Osteoblast (primary cell): ENCODE measurements around the gene UBE2H. TPM values are rescaled to one million over a fixed set of nuclear protein-coding genes. Genes with fewer than 3 reads are reported as not detected.

Experiments used
- DNase-seq: peaks from one replicate; pipeline ENCODE4 v3.0.0; 2011; ENCODE audit warnings: low spot score, mixed read lengths; ENCODE audit not compliant: insufficient read length; ENCODE audit errors: missing footprints
- H2AFZ ChIP-seq: 2 replicates; pipeline ENCODE4 v1.6.0; 2011; ENCODE audit warnings: mild to moderate bottlenecking, low read length
- H3K27ac ChIP-seq: 2 replicates; pipeline ENCODE4 v1.5.1; 2011; ENCODE audit warnings: mild to moderate bottlenecking, low read depth, low read length, moderate library complexity
- H3K27me3 ChIP-seq: 2 replicates; pipeline ENCODE4 v1.6.0; 2012; ENCODE audit warnings: mild to moderate bottlenecking, control low read depth, inconsistent platforms, low read length, moderate library complexity; ENCODE audit not compliant: insufficient read depth
- H3K36me3 ChIP-seq: 2 replicates; pipeline ENCODE4 v1.5.1; 2011; ENCODE audit warnings: mild to moderate bottlenecking, low read length, control low read depth, moderate library complexity; ENCODE audit not compliant: insufficient read depth
- H3K4me1 ChIP-seq: 2 replicates; pipeline ENCODE4 v1.5.1; 2011; ENCODE audit warnings: mild to moderate bottlenecking, low read length, control low read depth, moderate library complexity; ENCODE audit not compliant: insufficient read depth
- H3K4me2 ChIP-seq: 2 replicates; pipeline ENCODE4 v1.6.0; 2011; ENCODE audit warnings: mild to moderate bottlenecking, low read length; ENCODE audit not compliant: insufficient read depth
- H3K4me3 ChIP-seq: fragments of 200-600 bp; sonication (generic); 3 replicates; pipeline ENCODE4 v1.5.1; 2012; ENCODE audit warnings: mild to moderate bottlenecking, low read length, inconsistent platforms; ENCODE audit not compliant: insufficient read depth
- H3K79me2 ChIP-seq: 2 replicates; pipeline ENCODE4 v1.6.0; 2012; ENCODE audit warnings: mild to moderate bottlenecking, low read length, control low read depth, inconsistent platforms; ENCODE audit not compliant: insufficient read depth
- H3K9me3 ChIP-seq: 2 replicates; pipeline ENCODE4 v1.5.1; 2011; ENCODE audit warnings: low read depth, low read length, control low read depth
- H4K20me1 ChIP-seq: 2 replicates; pipeline ENCODE4 v1.6.0; 2012; ENCODE audit warnings: mild to moderate bottlenecking, low read length, control low read depth; ENCODE audit not compliant: insufficient read depth
- CTCF ChIP-seq: IDR thresholded peaks from 2 replicates; pipeline ENCODE4 v1.5.1; 2011; ENCODE audit warnings: mild to moderate bottlenecking, low read depth, low read length, moderate library complexity; ENCODE audit errors: extremely low read depth
- total RNA-seq: library from RNA; depleted of rRNA; stranded (reverse); fragments of >200 nt; gene quantifications from 2 replicates; pipeline ENCODE4 v1.2.3, GENCODE V29; 2012

The UBE2H gene
- total RNA-seq, 1 donor = 61.2 TPM

GRCh38 chr7:129854401-129854800, 98.4 kb downstream of the UBE2H start:
- H3K4me3 ChIP-seq = peak overlapping the region; percentile 1
- TF ChIP-seq CTCF = no peak
- H3K4me2 ChIP-seq = peak overlapping the region; percentile 72
- H3K9me3 ChIP-seq = no peaks in the 10 kb centered on the region
- H3K27me3 ChIP-seq = no peaks in the 10 kb centered on the region
- H3K4me1 ChIP-seq = peaks cover 44% of the 10 kb centered on the region
- peaks cover 42% of the 10 kb centered on the region for H3K79me2 ChIP-seq
- no peak overlapping the region for H2AFZ ChIP-seq
- peaks cover 20% of the 10 kb centered on the region for H3K36me3 ChIP-seq
- no peak for DNase-seq
- H3K27ac ChIP-seq = peak overlapping the region; percentile 83
- peaks cover 4% of the 10 kb centered on the region for H4K20me1 ChIP-seq

- no peak for DNase-seq
- peaks cover 20% of the 10 kb centered on the region for H3K36me3 ChIP-seq
- H3K4me2 ChIP-seq = peak overlapping the region; percentile 72
- H3K27me3 ChIP-seq = no peaks in the 10 kb centered on the region
- H3K4me1 ChIP-seq = peaks cover 39% of the 10 kb centered on the region
- H4K20me1 ChIP-seq = peaks cover 4% of the 10 kb centered on the region
- peaks cover 38% of the 10 kb centered on the region for H3K79me2 ChIP-seq
- H3K4me3 ChIP-seq = no peak overlapping the region
- TF ChIP-seq CTCF = no peak
- H2AFZ ChIP-seq = no peak overlapping the region
- peak overlapping the region; percentile 83 for H3K27ac ChIP-seq
- no peaks in the 10 kb centered on the region for H3K9me3 ChIP-seq
Observed at GRCh38 chr7:129853661-129854268, 99.0 kb downstream of the UBE2H start.

GRCh38 chr7:129851809-129852208, 101.0 kb downstream of the UBE2H start:
- Histone ChIP-seq H4K20me1 (peaks cover 8% of the 10 kb centered on the region), H3K4me2 (no peak overlapping the region)

GRCh38 chr7:129851174-129851573, 101.6 kb downstream of the UBE2H start:
- Histone ChIP-seq H3K36me3 (peaks cover 7% of the 10 kb centered on the region), H3K4me1 (peaks cover 51% of the 10 kb centered on the region), H2AFZ (no peak overlapping the region), H3K79me2 (peaks cover 42% of the 10 kb centered on the region), H3K9me3 (no peaks in the 10 kb centered on the region), H3K4me2 (no peak overlapping the region), H3K4me3 (no peak overlapping the region), H4K20me1 (peaks cover 8% of the 10 kb centered on the region), H3K27ac (no peak overlapping the region), H3K27me3 (no peaks in the 10 kb centered on the region)
- no peak for TF ChIP-seq CTCF
- DNase-seq = no peak

More at GRCh38 chr7:129851809-129852208, 101.0 kb downstream of the UBE2H start:
- H3K9me3 ChIP-seq = no peaks in the 10 kb centered on the region
- H3K27ac ChIP-seq = no peak overlapping the region
- no peak overlapping the region for H2AFZ ChIP-seq
- H3K27me3 ChIP-seq = no peaks in the 10 kb centered on the region
- no peak for DNase-seq
- no peak overlapping the region for H3K4me3 ChIP-seq
- no peak for TF ChIP-seq CTCF
- H3K79me2 ChIP-seq = peaks cover 41% of the 10 kb centered on the region
- peaks cover 49% of the 10 kb centered on the region for H3K4me1 ChIP-seq
- peaks cover 14% of the 10 kb centered on the region for H3K36me3 ChIP-seq
